ENCODE results near the gene PNPLA6.

Gene PNPLA6

DNA sequence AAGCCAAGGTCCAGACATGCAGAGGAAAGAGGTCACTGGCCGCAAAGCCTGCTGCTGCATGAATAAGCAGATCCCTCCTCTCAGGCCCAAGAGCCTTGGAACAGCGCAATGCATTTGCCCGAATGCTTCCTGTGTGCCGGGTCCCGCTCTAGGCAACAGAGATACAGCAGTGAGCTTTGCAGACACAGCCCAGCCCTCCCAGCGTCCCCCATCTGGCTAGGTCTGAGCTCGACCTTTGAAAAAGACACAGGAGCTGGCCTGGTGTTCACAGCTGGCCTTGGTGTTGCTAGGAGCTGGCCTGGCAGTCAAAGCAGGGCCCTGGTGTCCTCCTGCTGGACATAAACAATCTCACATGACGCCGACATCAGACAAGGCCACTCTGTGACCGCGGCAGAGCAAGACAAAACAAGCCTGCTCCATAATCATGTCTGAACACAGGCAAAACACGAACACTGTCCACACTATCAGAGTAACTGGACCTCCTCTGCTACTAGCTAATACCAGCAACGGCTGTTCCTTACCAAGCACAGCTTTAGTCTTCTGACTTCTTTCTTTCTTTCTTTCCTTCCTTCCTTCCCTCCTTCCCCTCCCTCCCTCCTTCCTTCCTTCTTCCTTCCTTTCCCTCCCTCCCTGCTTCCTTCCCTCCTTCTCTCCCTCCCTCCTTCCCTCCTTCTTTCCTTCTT lies 41.0 kb upstream of the PNPLA6 start:
- peak; percentile 21 for DNase-seq (ENCODE audit: low read depth)
- TF ChIP-seq, protein P1, sequence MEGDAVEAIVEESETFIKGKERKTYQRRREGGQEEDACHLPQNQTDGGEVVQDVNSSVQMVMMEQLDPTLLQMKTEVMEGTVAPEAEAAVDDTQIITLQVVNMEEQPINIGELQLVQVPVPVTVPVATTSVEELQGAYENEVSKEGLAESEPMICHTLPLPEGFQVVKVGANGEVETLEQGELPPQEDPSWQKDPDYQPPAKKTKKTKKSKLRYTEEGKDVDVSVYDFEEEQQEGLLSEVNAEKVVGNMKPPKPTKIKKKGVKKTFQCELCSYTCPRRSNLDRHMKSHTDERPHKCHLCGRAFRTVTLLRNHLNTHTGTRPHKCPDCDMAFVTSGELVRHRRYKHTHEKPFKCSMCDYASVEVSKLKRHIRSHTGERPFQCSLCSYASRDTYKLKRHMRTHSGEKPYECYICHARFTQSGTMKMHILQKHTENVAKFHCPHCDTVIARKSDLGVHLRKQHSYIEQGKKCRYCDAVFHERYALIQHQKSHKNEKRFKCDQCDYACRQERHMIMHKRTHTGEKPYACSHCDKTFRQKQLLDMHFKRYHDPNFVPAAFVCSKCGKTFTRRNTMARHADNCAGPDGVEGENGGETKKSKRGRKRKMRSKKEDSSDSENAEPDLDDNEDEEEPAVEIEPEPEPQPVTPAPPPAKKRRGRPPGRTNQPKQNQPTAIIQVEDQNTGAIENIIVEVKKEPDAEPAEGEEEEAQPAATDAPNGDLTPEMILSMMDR (IDR thresholded peaks at IDR 0.05; ENCODE audit: low read length, missing control alignments): no peak
- H3K4me3 ChIP-seq (replicated peaks; ENCODE audit: low read depth, low read length): no peak overlapping the region

DNA sequence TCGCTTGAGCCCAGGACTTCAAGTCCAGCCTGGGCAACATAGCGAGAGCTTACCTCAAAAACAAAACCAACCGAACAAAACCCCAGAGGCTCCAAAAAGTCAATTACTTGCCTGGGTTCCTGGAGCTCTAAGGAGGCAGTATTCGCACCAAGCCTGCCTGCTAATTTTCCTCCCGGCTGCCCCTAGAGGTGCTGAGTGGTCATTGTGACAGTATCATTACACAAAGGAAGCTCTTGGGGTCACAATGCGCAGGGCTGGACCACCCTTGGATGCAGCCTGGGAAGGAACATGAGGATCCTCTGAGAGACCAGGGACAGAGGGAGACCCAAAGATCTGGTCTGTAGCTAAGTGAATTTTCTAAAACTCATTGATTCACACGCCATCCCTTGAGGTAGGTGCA lies 38.2 kb upstream of the PNPLA6 start:
- TF ChIP-seq, protein P1 (IDR thresholded peaks at IDR 0.05; ENCODE audit: low read length, missing control alignments): peak; percentile 52
- no peak for DNase-seq (ENCODE audit: low read depth)
- H3K4me3 ChIP-seq (replicated peaks; ENCODE audit: low read depth, low read length): no peak overlapping the region

DNA sequence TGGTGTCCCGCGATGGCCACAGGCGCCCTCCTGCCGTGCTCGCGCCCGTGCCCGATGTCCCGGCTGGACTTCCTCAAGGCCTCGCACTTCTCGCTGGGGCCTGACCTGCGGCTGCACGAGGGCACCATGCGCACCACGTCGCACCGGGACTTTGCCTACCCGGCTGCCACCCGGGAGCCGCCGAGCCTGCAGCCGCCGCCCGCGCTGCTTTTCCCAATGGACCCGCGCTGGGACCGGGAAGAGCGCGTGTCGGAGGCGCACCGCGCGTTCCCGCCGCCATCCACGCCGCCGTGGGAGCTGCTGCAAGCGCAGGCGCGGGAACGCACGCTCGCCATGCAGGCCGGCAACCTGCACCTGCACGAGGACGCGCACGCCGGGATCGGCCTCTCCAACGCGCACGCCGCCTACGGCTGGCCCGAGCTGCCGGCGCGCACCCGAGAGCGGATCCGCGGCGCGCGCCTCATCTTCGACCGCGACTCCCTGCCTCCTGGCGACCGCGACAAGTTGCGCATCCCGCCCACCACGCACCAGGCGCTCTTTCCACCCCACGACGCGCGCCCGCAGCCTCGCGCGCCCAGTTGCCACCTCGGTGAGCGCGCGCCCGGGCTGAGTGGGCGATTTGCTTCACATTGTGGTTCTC lies 34.6 kb upstream of the PNPLA6 start:
- no peak overlapping the region for H3K4me3 ChIP-seq (replicated peaks; ENCODE audit: low read depth, low read length)
- DNase-seq (ENCODE audit: low read depth): no peak
- TF ChIP-seq, protein P1 (IDR thresholded peaks at IDR 0.05; ENCODE audit: low read length, missing control alignments): no peak

DNA sequence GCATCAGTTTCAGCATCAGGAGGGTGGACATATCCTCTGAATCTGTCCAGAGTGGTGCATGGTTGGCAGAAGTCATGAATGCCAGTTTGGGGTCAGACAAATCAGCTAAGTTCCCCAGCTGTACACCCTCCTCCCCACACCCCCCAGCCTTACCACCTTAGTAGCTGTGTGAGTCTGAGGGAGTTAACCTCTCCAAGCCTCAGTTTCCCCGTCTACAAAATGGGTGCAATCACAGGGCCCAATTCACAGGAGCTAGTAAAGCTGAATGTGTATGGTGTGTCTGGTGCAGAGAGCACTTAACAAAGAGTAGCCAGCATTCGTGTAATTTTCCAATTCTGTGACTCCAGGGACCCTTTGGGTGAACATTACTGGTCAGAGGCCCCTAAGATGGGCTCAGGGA lies 33.0 kb upstream of the PNPLA6 start:
- no peak for DNase-seq (ENCODE audit: low read depth)
- no peak overlapping the region for H3K4me3 ChIP-seq (replicated peaks; ENCODE audit: low read depth, low read length)
- TF ChIP-seq, protein P1 (IDR thresholded peaks at IDR 0.05; ENCODE audit: low read length, missing control alignments): no peak

DNA sequence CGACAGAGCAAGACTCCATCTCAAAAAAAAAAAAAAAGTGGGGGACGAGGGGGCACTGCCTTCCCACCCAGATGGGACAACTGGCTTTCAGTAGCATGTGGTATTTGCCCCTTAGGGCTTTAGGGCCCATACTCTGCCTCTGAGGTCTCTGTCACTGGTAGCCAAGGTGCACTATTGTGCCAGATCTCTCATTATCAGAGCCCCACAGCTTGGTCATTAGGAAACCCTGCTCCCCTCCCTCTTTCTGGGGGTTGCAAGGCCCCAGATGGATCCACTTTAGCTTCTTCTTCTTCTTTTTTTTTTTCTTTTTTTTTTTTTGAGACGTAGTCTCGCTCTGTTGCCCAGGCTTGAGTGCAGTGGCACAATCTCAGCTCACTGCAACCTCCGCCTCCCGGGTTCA lies 30.8 kb upstream of the PNPLA6 start:
- TF ChIP-seq, protein P1 (IDR thresholded peaks at IDR 0.05; ENCODE audit: low read length, missing control alignments): no peak
- no peak for DNase-seq (ENCODE audit: low read depth)
- H3K4me3 ChIP-seq (replicated peaks; ENCODE audit: low read depth, low read length): no peak overlapping the region

DNA sequence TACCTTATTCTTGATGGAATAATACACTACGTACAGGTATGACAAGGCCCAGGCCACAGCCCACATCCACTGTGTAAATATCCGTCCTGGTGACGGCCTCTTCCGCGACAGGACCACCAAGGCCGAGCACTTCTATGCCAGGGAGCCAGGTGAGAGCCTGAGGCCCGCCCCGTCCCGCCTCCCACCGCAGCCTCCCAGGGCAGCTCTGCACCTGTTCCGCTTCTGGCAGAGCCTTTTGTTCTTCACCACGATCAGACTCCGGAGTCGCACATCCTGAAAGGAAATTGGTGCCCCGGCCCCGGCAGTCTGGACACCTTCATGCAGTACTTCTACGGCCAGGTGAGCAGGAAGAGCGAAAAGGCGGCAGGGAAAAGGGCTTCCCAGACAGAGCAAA lies 30.2 kb upstream of the PNPLA6 start:
- no peak for DNase-seq (ENCODE audit: low read depth)
- TF ChIP-seq, protein P1 (IDR thresholded peaks at IDR 0.05; ENCODE audit: low read length, missing control alignments): no peak
- no peak overlapping the region for H3K4me3 ChIP-seq (replicated peaks; ENCODE audit: low read depth, low read length)
